GM12875 (cell line): ENCODE data around the gene CRYGD.
"Not testable (repeated sequence)": the region's sequence is repeated elsewhere in the genome, so short reads cannot be mapped to it uniquely, and the experiment has no call there.

ENCODE experiments used
- H3K4me3 ChIP-seq: one replicate; pipeline ENCODE4 v1.5.1; 2011; ENCODE audit warnings: low read depth, low read length, control low read depth
- TF ChIP-seq, protein P1 (sequence below): IDR thresholded peaks from 2 replicates; pipeline ENCODE4 v1.5.1; 2011; ENCODE audit warnings: low read depth, mild to moderate bottlenecking, control low read depth, inconsistent platforms, low read length, moderate library complexity, borderline replicate concordance; ENCODE audit not compliant: insufficient read depth

The CRYGD gene

DNA sequence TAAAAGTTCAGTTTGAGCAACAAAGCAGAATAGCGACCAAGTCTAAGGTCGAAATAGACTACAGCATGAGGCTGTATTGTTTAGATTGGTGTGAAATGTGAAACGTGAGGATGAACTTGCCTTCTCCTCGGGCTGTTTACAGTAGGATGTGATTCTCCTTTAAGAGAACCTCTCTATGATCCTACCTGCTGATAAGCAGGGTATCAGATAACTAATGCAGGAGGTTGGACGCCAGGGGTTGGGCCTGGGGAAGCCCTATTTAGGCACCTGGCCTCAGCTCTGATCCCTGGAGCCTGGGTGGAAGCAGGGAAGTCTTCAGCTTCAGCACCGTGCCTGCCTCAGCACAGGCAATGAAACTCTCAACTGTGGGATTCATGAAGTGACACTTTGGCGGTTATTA, 11.4 kb downstream of the CRYGD start:
- H3K4me3 ChIP-seq = no peak overlapping the region
- TF ChIP-seq, protein P1, sequence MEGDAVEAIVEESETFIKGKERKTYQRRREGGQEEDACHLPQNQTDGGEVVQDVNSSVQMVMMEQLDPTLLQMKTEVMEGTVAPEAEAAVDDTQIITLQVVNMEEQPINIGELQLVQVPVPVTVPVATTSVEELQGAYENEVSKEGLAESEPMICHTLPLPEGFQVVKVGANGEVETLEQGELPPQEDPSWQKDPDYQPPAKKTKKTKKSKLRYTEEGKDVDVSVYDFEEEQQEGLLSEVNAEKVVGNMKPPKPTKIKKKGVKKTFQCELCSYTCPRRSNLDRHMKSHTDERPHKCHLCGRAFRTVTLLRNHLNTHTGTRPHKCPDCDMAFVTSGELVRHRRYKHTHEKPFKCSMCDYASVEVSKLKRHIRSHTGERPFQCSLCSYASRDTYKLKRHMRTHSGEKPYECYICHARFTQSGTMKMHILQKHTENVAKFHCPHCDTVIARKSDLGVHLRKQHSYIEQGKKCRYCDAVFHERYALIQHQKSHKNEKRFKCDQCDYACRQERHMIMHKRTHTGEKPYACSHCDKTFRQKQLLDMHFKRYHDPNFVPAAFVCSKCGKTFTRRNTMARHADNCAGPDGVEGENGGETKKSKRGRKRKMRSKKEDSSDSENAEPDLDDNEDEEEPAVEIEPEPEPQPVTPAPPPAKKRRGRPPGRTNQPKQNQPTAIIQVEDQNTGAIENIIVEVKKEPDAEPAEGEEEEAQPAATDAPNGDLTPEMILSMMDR = no peak

- not testable (repeated sequence) for H3K4me3 ChIP-seq
Observed at GRCh38 chr2:208112273-208112745, 12.0 kb downstream of the CRYGD start.

DNA sequence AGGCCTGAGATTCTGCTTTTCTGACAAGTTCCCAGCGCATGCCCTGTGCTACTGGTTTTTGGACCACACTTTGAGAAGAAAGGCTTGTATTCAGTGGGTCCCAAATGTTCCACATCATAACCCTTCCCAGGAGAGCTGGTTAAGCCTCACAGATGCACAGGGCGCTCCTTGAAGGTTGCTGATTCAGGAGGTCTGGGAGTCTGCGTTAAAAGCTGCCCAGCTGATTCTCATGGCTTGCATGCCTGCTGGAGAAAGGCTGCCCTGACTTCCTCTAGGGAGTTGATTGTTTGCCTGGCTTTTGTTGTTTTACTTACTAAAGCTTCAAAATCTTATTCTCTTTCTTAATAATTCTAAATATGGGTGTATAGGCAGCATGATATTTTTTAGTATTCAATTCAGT, 20.7 kb downstream of the CRYGD start:
- no peak overlapping the region for H3K4me3 ChIP-seq
- TF ChIP-seq, protein P1 = no peak

DNA sequence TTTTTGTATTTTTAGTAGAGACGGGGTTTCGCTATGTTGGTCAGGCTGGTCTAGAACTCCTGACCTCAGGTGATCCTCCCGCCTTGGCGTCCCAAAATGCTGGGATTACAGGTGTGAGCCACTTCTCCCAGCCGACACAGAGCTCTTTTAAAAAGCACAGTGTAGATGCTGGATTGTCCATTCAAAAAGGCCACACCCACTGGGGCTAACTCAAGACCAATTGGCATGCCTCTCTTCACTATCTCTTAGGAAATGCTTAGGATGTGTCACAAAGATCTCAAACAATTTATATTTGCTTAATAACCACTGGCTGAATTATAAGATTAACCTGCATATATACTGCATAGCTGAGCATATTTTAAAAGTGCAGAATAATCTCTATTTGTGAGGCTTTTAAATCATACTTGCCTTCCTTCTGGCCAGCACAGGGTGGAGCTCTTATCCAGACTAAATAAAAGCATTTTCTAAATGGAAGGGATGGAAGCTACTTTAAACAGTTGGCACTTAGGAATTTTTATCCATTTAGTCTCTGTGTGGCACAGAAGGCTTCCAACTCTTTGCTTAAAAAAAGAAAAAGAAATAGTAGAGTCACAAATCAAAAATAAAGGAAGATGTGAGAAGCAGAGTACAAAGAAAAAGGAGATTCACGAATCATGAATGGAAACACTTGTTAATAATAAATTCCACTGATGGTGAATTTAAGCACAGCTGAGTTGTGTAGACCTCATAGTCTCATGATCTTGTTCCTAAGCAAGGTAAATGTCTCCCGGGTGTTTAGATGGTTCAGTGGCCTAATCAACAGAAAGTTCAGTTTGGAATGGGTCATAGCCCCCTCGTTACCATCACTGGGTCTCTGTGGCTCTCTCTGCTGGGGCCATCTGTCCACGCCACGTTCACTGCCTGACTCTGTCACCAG, 22.4 kb downstream of the CRYGD start:
- no peak overlapping the region for H3K4me3 ChIP-seq
- TF ChIP-seq, protein P1 = no peak

- H3K4me3 ChIP-seq = no peak overlapping the region
- TF ChIP-seq, protein P1 = no peak
Observed at GRCh38 chr2:208099682-208100470, 24.4 kb downstream of the CRYGD start.

- H3K4me3 ChIP-seq = not testable (repeated sequence)
Observed at GRCh38 chr2:208098701-208099100, 25.6 kb downstream of the CRYGD start.

- H3K4me3 ChIP-seq = no peak overlapping the region
- TF ChIP-seq, protein P1 = no peak
Observed at GRCh38 chr2:208098267-208098666, 26.1 kb downstream of the CRYGD start.

GRCh38 chr2:208097801-208098200, 26.5 kb downstream of the CRYGD start:
- TF ChIP-seq, protein P1 = no peak
- H3K4me3 ChIP-seq = no peak overlapping the region
